NCI-H526 (cell line): ENCODE data around the gene PFKFB4.

Experiments used
- DNase-seq, 2 experiments: peaks; one replicate each; lab custom pipeline; 2025; lab: John Stamatoyannopoulos, UW

Gene PFKFB4

DNA sequence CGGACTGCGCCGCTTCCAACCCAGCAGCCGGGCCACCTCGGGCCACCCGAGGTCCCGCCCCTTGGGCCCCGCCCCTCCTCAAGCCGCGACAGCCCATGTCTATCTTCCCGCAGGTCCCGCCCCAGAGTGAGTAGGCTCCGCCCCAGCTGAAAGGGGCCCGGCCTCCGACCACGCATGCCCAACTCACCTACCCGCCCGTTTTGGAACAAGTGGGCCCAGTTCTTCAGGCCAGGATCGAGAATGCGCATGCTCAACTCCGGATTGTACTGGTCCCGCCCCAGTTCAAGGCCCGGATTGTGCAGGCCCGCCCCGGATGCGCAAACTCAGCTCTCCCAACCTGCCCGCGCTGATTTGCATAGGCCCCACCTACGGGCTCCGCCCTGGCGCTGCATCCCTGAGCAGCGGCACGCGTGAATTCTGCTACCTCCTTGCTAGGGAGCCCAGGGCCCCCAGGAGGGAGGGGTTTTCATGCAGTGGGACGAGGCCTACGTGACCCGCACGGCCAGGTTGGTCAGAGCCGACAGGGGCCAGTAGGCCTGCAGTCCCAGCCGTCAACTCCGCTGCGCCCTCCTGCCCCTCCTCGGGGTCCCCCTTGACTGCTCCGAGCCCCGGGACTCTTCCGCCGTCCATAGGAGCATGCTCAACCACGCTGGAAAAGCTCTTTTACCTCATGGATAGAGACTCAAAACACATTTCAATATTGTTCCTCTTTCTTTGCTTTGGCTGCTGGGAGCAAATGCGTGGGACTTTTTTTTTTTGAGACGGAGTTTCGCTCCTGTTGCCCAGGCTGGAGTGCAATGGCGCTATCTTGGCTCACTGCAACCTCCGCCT, at the start of gene PFKFB4:
Gene PFKFB4 (minus strand): TSS at position 8 of the 831 bp plus-strand sequence. CDS start 26 bp downstream, outside the sequence.
- peak; percentile 97 to 99 for DNase-seq

GRCh38 chr3:48601622-48601994, 45.0 kb upstream of the PFKFB4 start:
- no peak for DNase-seq

GRCh38 chr3:48600711-48601621, 44.4 kb upstream of the PFKFB4 start:
- no peak for DNase-seq

GRCh38 chr3:48599509-48600285, 43.1 kb upstream of the PFKFB4 start:
- no peak for DNase-seq

- DNase-seq, result no peak
Observed at GRCh38 chr3:48599077-48599501, 42.5 kb upstream of the PFKFB4 start.

DNA sequence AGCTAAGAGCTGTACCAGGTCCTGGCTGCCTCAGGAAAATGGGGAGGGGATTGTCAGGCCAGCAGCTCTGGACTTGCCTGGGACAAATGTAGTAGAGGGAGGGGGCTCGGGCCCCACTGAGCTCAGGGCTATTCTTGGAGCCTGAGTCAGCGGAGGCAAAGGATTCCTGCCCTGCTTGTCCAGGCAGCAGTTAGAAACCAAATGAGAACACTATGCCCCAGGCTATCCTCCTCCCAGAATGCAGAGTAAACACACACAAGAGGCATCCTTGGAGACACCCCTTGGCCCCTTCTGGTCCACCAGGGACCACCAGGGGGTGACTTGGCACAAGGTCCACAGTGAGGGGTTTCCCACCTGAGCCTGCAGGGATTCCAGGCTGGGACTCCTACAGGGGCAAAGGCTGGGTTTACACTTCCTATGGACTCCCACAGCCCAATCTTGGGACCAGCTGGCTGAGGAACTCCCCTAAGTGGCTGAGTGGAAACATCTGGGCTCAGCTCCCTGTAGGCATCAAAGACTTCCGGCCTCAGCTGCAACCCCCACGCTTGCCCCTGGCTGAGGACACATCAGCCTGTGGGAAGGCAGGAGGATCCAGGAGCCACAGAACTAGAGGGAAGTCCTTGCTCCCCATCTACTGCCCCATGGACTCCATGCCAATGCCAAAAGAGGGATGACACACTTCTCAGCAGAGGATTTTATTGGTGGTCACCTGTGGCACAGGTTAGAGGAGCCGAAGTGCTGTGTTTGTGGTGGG, 41.9 kb upstream of the PFKFB4 start:
- DNase-seq, result peak in 1 of 2 experiments; percentile 30

GRCh38 chr3:48597408-48597800, 40.8 kb upstream of the PFKFB4 start:
- DNase-seq, result no peak

- DNase-seq, result no peak
Observed at GRCh38 chr3:48596676-48597407, 40.2 kb upstream of the PFKFB4 start.

- no peak for DNase-seq
Observed at GRCh38 chr3:48596157-48596556, 39.6 kb upstream of the PFKFB4 start.

DNA sequence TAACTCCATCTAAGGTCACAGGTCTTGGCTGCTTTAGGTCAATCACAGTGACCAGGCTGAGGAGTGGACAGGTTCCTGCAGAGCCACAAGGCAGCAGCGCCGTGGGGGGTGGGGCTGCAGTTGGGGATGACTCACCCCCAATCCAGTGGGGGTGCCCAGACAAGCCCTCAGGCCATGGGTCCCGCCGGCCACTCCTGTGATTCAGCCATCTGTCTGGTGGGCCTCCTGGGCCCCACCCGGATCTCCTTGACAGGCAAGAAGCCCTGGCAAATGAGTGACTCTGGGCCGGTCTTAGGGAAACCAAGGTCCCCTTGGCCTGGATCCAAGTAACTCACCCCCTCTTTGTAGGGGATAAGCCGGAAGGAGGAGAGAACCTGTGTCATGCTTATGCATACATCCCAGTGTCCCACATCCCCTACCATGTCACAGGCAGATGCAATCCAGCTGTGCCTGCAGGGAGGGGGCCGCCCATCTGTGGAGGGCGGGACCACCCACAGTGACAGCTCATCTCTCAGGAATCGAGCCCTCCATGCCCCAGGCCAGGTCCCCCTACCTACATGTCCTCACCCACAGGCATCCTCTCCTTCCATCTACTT, 39.0 kb upstream of the PFKFB4 start:
- no peak for DNase-seq

DNA sequence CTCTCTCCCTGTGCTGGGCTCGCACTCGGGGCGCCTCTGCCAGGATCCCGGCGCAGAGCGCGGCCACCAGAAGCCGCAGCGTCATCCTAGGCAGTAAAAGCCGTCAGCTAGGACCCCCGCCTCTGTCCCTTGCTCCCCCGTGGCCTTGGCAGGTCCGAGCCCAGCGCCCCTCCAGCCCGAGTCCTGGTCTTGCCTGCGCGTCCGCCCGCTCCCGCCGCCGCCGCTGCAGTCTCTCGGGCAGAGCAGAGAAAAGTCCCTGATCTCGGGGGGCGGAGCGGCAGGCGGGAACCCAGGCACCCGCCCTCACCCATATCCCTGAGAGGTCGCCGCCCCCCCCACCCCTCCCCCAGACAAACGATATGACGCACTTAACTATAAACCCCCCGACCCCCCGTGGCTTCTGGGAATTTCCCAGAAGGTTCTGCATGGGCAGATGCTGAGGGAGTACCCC, 38.5 kb upstream of the PFKFB4 start, which contains the start of gene COL7A1:
Gene COL7A1 (minus strand): TSS at position 255 of the 451 bp plus-strand sequence. CDS start 170 bp downstream, at position 85.
- DNase-seq, result no peak

GRCh38 chr3:48594417-48595049, 37.9 kb upstream of the PFKFB4 start:
- peak in 1 of 2 experiments; percentile 47 for DNase-seq

GRCh38 chr3:48593337-48593736, 36.7 kb upstream of the PFKFB4 start:
- no peak for DNase-seq

DNA sequence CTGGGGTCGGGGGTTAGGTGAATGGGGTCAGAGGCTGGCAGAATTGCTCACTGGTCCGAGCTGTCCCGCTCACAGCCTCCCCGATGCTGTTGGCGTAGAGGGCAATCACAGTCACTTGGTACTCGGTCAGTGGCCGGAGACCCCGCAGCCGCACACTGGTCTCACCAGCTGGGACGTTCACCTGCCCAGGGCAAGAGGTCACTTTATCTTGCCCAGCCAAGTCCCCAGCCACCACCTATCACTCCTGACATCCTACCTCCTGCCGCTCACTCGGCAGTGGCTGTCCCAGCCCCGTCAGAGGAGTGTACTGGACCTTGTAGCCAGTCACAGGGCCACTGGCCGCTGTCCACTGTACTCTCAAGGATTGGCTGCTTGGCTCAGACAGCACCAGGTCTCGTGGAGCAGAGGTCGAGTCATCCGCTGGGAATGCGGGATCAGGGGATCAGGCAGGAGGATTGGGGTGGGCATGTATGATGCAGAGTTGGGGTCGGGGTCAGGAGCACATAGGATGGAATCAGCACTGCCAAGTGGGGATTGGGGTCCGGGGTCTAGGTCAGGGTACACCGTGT, 36.0 kb upstream of the PFKFB4 start:
- DNase-seq, result no peak

DNA sequence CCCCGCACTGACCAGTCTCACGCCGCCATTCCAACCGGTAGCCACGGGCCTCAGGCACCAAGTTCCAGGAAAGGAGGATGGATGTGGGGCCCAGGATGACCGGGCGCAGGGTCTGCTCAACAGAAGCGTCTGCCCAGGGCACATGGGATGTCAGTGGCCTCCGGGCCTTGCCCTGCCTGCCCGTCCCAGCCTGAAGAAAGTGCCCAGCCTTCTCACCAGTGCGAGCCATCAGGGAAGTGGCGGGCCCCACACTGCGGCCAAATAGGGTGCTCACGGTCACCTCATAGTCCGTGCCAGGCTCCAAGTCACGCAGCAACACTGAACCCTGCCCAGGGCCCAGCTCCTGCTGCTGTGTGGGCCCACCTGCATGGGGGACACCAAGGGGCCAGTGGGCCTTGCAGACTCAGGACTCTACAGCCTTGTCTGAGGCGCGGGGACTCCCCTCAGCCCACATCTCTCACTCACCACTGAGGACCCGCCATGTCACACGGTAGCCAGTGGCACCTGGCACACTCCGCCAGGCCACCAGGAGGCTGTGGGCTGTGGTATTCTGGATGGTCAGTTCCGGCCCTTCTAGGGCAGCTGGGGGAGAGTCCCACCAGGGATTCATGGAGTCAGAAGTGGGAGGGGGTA, 35.4 kb upstream of the PFKFB4 start:
- DNase-seq, result no peak

- DNase-seq, result no peak
Observed at GRCh38 chr3:48591436-48591835, 34.8 kb upstream of the PFKFB4 start.

- DNase-seq, result no peak
Observed at GRCh38 chr3:48588230-48588629, 31.6 kb upstream of the PFKFB4 start.

- DNase-seq, result no peak
Observed at GRCh38 chr3:48587686-48588085, 31.1 kb upstream of the PFKFB4 start.

DNA sequence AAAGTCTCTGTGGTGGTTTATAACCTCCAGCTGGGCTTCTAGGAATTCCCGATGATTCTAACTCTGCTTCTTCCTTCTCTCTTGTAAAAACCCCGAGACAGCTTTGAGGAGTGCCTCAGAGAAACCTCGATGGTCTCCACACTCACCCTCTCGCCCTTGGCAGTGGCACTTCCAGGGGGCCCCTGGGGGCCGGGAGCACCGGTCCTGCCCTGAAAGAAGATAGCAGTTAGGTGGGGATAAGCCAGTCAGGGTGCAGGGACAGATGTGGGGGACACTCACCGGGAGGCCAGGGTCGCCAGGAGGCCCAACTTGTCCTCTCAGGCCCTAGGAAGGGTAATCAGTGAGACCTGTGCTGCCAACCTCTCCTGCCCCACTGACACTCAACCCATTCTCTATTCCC, 28.8 kb upstream of the PFKFB4 start:
- DNase-seq, result no peak
